Tibial artery (tissue), 4 donors: ENCODE measurements around the gene DESI2.

Source experiments
- DNase-seq, 2 donors: peaks; one replicate each; pipeline ENCODE4 v3.0.0-alpha.2; 2019
- H3K27ac ChIP-seq, 2 donors: fragments of 200-600 bp; sonication (generic) in 1 of 2; 1 replicate in 1 of 2; 2 replicates in 1 of 2; pipeline ENCODE4 v1.5.1; 2018 to 2019; ENCODE audit warnings: mild to moderate bottlenecking in 1 of 2
- H3K27me3 ChIP-seq, 2 donors: fragments of 200-600 bp; sonication (generic) in 1 of 2; one replicate each; pipeline versions ENCODE4 v1.5.1 to v1.6.0; 2016 to 2019
- H3K36me3 ChIP-seq, 3 donors: fragments of 200-600 bp; sonication (generic) in 2 of 3; one replicate each; pipeline ENCODE4 v1.5.1; 2016 to 2019; ENCODE audit warnings: mild to moderate bottlenecking in 2 of 3
- H3K4me1 ChIP-seq, 4 donors: fragments of 200-600 bp; sonication (generic) in 2 of 4; 1 replicate in 3 of 4; 2 replicates in 1 of 4; pipeline ENCODE4 v1.5.1; 2016 to 2019
- H3K4me3 ChIP-seq, 2 donors: fragments of 200-600 bp; sonication (generic) in 1 of 2; 1 replicate in 1 of 2; 2 replicates in 1 of 2; pipeline ENCODE4 v1.5.1; 2018 to 2019; ENCODE audit warnings: mild to moderate bottlenecking in 2 of 2
- H3K9me3 ChIP-seq, 3 donors: fragments of 200-600 bp; sonication (generic) in 1 of 3; one replicate each; pipeline ENCODE4 v1.5.1; 2016 to 2019
- CTCF ChIP-seq, 2 experiments: fragments of 200-600 bp in 1 of 2; fragments of 450-650 bp in 1 of 2; IDR thresholded peaks; one replicate each; pipeline ENCODE4 v1.5.1; 2017 to 2019; ENCODE audit warnings: antibody characterized with exemption in 2 of 2, mild to moderate bottlenecking in 1 of 2, moderate library complexity in 1 of 2
- intact Hi-C: fragments of 100-400 bp; cut with DNase I; formaldehyde crosslinking; loops from one replicate; pipeline ENCODE4 v1.15.0; 2023; ENCODE audit warnings: low total_unique reads

The DESI2 gene

GRCh38 chr1:244636488-244637259, 16.3 kb upstream of the DESI2 start:
- H3K4me1 ChIP-seq: no peaks in the 10 kb centered on the region
- H3K27me3 ChIP-seq: no peaks in the 10 kb centered on the region
- no peaks in the 10 kb centered on the region for H3K36me3 ChIP-seq
- TF ChIP-seq CTCF (IDR thresholded peaks at IDR 0.05): no peak
- no peak overlapping the region for H3K4me3 ChIP-seq
- H3K9me3 ChIP-seq: no peaks in the 10 kb centered on the region
- no peak for DNase-seq
- intact Hi-C loops: no loop called here
- H3K27ac ChIP-seq: no peak overlapping the region

- H3K36me3 ChIP-seq: no peaks in the 10 kb centered on the region
- TF ChIP-seq CTCF (IDR thresholded peaks at IDR 0.05): no peak
- no peak for DNase-seq
Observed at GRCh38 chr1:244639561-244639960, 13.4 kb upstream of the DESI2 start.

GRCh38 chr1:244640917-244641316, 12.0 kb upstream of the DESI2 start:
- no peak for DNase-seq
- H3K36me3 ChIP-seq: no peaks in the 10 kb centered on the region
- H3K4me3 ChIP-seq: no peak overlapping the region
- intact Hi-C loops: no loop called here
- H3K4me1 ChIP-seq: no peaks in the 10 kb centered on the region
- no peak overlapping the region for H3K27ac ChIP-seq
- no peak for TF ChIP-seq CTCF (IDR thresholded peaks at IDR 0.05)
- no peaks in the 10 kb centered on the region for H3K9me3 ChIP-seq
- no peaks in the 10 kb centered on the region for H3K27me3 ChIP-seq

More at GRCh38 chr1:244639561-244639960, 13.4 kb upstream of the DESI2 start:
- intact Hi-C loops: no loop called here
- no peaks in the 10 kb centered on the region for H3K27me3 ChIP-seq
- no peak overlapping the region for H3K4me3 ChIP-seq
- H3K4me1 ChIP-seq: no peaks in the 10 kb centered on the region
- H3K27ac ChIP-seq: no peak overlapping the region
- no peaks in the 10 kb centered on the region for H3K9me3 ChIP-seq

- H3K27ac ChIP-seq: no peak overlapping the region
- no peak for DNase-seq
- H3K9me3 ChIP-seq: no peaks in the 10 kb centered on the region
- intact Hi-C loops: no loop called here
- no peaks in the 10 kb centered on the region for H3K27me3 ChIP-seq
- no peak for TF ChIP-seq CTCF (IDR thresholded peaks at IDR 0.05)
- H3K4me3 ChIP-seq: no peak overlapping the region
- H3K4me1 ChIP-seq: no peaks in the 10 kb centered on the region
- H3K36me3 ChIP-seq: no peaks in the 10 kb centered on the region
Observed at GRCh38 chr1:244642526-244642925, 10.4 kb upstream of the DESI2 start.

- DNase-seq: no peak
- no peaks in the 10 kb centered on the region for H3K27me3 ChIP-seq
- H3K4me1 ChIP-seq: no peaks in the 10 kb centered on the region
- TF ChIP-seq CTCF (IDR thresholded peaks at IDR 0.05): no peak
- no peak overlapping the region for H3K4me3 ChIP-seq
- no peaks in the 10 kb centered on the region for H3K9me3 ChIP-seq
- intact Hi-C loops: no loop called here
- no peak overlapping the region for H3K27ac ChIP-seq
- H3K36me3 ChIP-seq: no peaks in the 10 kb centered on the region
Observed at GRCh38 chr1:244642988-244643387, 9.9 kb upstream of the DESI2 start.
